Astrocyte (in vitro differentiated cells and primary cell): ENCODE data around the gene SETD7.

Experiments used
- EZH2 ChIP-seq: IDR thresholded peaks from 2 replicates; pipeline ENCODE4 v1.6.1; 2012; ENCODE audit warnings: mild to moderate bottlenecking, low read length, inconsistent platforms; ENCODE audit not compliant: insufficient read depth
- TF ChIP-seq, protein P1 (sequence below): IDR thresholded peaks from 2 replicates; pipeline ENCODE4 v1.5.1; 2011; ENCODE audit warnings: low read depth, mild to moderate bottlenecking, inconsistent platforms, low read length, moderate library complexity; ENCODE audit not compliant: insufficient read depth

DNA sequence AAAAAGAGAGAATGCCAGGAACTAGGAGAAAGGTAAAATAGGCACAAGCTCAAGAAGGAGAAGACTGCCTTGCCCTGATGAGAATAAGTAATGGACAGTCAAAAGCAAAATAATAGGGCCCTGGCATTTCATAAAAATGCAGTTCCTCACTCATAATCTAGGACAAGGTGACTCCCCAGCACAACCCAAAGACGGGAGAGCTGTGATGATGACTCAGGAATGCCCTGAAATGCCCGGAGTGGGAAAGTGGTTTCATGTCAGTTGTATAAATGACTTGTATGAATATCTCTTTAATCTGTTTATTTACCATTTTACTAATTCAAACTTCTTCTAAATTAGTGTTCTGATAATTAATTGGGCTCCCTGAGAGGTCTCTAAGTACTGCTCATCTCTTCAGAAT lies 28.8 kb upstream of the SETD7 start:
- TF ChIP-seq, protein P1, sequence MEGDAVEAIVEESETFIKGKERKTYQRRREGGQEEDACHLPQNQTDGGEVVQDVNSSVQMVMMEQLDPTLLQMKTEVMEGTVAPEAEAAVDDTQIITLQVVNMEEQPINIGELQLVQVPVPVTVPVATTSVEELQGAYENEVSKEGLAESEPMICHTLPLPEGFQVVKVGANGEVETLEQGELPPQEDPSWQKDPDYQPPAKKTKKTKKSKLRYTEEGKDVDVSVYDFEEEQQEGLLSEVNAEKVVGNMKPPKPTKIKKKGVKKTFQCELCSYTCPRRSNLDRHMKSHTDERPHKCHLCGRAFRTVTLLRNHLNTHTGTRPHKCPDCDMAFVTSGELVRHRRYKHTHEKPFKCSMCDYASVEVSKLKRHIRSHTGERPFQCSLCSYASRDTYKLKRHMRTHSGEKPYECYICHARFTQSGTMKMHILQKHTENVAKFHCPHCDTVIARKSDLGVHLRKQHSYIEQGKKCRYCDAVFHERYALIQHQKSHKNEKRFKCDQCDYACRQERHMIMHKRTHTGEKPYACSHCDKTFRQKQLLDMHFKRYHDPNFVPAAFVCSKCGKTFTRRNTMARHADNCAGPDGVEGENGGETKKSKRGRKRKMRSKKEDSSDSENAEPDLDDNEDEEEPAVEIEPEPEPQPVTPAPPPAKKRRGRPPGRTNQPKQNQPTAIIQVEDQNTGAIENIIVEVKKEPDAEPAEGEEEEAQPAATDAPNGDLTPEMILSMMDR, result no peak
- TF ChIP-seq EZH2, result no peak
